ENCODE data around the gene GNB4.
A peak's percentile ranks its signal among the peaks of the same experiment; 100 is the strongest.

The GNB4 gene

GRCh38 chr3:179363332-179363731 is 87.9 kb downstream of the GNB4 start:
- TF ChIP-seq CTCF (IDR thresholded peaks at IDR 0.05; ENCODE audit: extremely low read depth, insufficient read depth, missing control alignments) = no peak
- in situ Hi-C loops (cut with MboI; ENCODE audit: low pct_unique_long_range_greater_than_20kb, low sequenced_read_pairs, unreplicated experiment) = no loop called here
- DNase-seq (ENCODE audit: low spot score) = no peak

GRCh38 chr3:179355996-179356395 is 95.3 kb downstream of the GNB4 start:
- no peak for TF ChIP-seq CTCF (IDR thresholded peaks at IDR 0.05; ENCODE audit: extremely low read depth, insufficient read depth, missing control alignments)
- in situ Hi-C loops (cut with MboI; ENCODE audit: low pct_unique_long_range_greater_than_20kb, low sequenced_read_pairs, unreplicated experiment) = no loop called here

GRCh38 chr3:179348325-179349013 is 102.8 kb downstream of the GNB4 start:
- in situ Hi-C loops (cut with MboI; ENCODE audit: low pct_unique_long_range_greater_than_20kb, low sequenced_read_pairs, unreplicated experiment) = no loop called here
- peak; percentile 73 for DNase-seq (ENCODE audit: low spot score)

More at GRCh38 chr3:179355996-179356395, 95.3 kb downstream of the GNB4 start:
- DNase-seq (ENCODE audit: low spot score) = no peak

GRCh38 chr3:179347345-179348194 is 103.7 kb downstream of the GNB4 start, which contains the start of gene MFN1:
Gene MFN1 (plus strand): TSS chr3:179347709. CDS start chr3:179348852, 1,143 bp downstream.
- TF ChIP-seq CTCF (IDR thresholded peaks at IDR 0.05; ENCODE audit: extremely low read depth, insufficient read depth, missing control alignments) = no peak
- in situ Hi-C loops (cut with MboI; ENCODE audit: low pct_unique_long_range_greater_than_20kb, low sequenced_read_pairs, unreplicated experiment) = no loop called here
- DNase-seq (ENCODE audit: low spot score) = peak; percentile 92

More at GRCh38 chr3:179348325-179349013, 102.8 kb downstream of the GNB4 start:
- no peak for TF ChIP-seq CTCF (IDR thresholded peaks at IDR 0.05; ENCODE audit: extremely low read depth, insufficient read depth, missing control alignments)

All from GM13977 (cell line).